GM12878 (cell line): ENCODE measurements around the gene ADGRD2. TPM values are rescaled to one million over a fixed set of nuclear protein-coding genes. Genes with fewer than 3 reads are reported as not detected.

Experiments
- ATAC-seq: fragments of 200-7000 bp; cut with Tn5 transposase; 3 replicates; pipeline ENCODE4 v1.9.1; 2020; ENCODE audit warnings: mild to moderate bottlenecking, moderate library complexity
- BruUV-seq: library from RNA; stranded (reverse); fragments of 400-500 nt; replicated peaks from 2 replicates; lab custom pipeline; 2021; lab: Mats Ljungman, UMichigan
- CTCF ChIA-PET: fragments of 300-600 bp; sonication (Branson Sonifier 250); formaldehyde crosslinking; extraction: SDS; loops from one replicate; lab custom pipeline; 2021; ENCODE audit warnings: inconsistent platforms; lab: Yijun Ruan, JAX
- POLR2A ChIA-PET: fragments of 350-600 bp; formaldehyde crosslinking; extraction: SDS; loops from one replicate; lab custom pipeline; 2021; ENCODE audit warnings: inconsistent platforms; lab: Charles Lee
- RAD21 ChIA-PET: fragments of 300-600 bp; sonication (Branson Sonifier 250); formaldehyde crosslinking; loops from one replicate; lab custom pipeline; 2023; ENCODE audit warnings: antibody characterized with exemption; ENCODE audit not compliant: unreplicated experiment; lab: Charles Lee
- SMC1A ChIA-PET: fragments of 300-600 bp; sonication (Branson Sonifier 250); formaldehyde crosslinking; loops from one replicate; lab custom pipeline; 2023; ENCODE audit not compliant: unreplicated experiment, uncharacterized antibody; lab: Charles Lee
- DNase-seq: peaks from one replicate; pipeline ENCODE4 v3.0.0-alpha.2; 2011; ENCODE audit warnings: low read depth, low spot score
- FAIRE-seq: peaks from 3 replicates; lab custom pipeline; 2011; peaks lifted over from hg19 to GRCh38; lab: Jason Lieb, UNC
- H2AFZ ChIP-seq: 2 replicates; pipeline ENCODE4 v1.6.0; 2011; ENCODE audit warnings: low read depth, low read length, control low read depth; ENCODE audit not compliant: control insufficient read depth
- H3K27ac ChIP-seq: 2 replicates; pipeline ENCODE4 v1.5.1; 2011; ENCODE audit warnings: control low read depth; ENCODE audit not compliant: control insufficient read depth, insufficient read depth
- H3K27me3 ChIP-seq, 2 experiments: replicated peaks in 1 of 2; 2 replicates each; pipeline versions ENCODE4 v1.6.0 to v1.6.1; 2011; ENCODE audit warnings: low read length in 1 of 2; ENCODE audit not compliant: control insufficient read depth in 2 of 2, insufficient read depth in 2 of 2
- H3K36me3 ChIP-seq, 2 experiments: 2 replicates each; pipeline ENCODE4 v1.5.1; 2011; ENCODE audit warnings: low read length in 1 of 2; ENCODE audit not compliant: control insufficient read depth in 2 of 2, insufficient read depth in 2 of 2
- H3K4me1 ChIP-seq: 2 replicates; pipeline ENCODE4 v1.6.1; 2011; ENCODE audit warnings: mild to moderate bottlenecking, low read length, moderate library complexity, mixed read lengths; ENCODE audit not compliant: control insufficient read depth, insufficient read depth
- H3K4me2 ChIP-seq: 2 replicates; pipeline ENCODE4 v1.6.0; 2011; ENCODE audit warnings: control low read depth; ENCODE audit not compliant: control insufficient read depth, insufficient read depth
- H3K4me3 ChIP-seq: fragments of 200-600 bp; sonication (generic); 2 replicates; pipeline ENCODE4 v1.5.1; 2016
- H3K79me2 ChIP-seq: 2 replicates; pipeline ENCODE4 v1.6.0; 2011; ENCODE audit warnings: low read length; ENCODE audit not compliant: control insufficient read depth, insufficient read depth
- H3K9ac ChIP-seq: 2 replicates; pipeline ENCODE4 v1.8.0; 2011; ENCODE audit warnings: low read length, control low read depth, mixed read lengths; ENCODE audit not compliant: control insufficient read depth, insufficient read depth
- H3K9me3 ChIP-seq: replicated peaks from 3 replicates; pipeline ENCODE4 v1.5.1; 2011; ENCODE audit warnings: mild to moderate bottlenecking, low read length; ENCODE audit not compliant: control insufficient read depth, insufficient read depth
- H4K20me1 ChIP-seq: 2 replicates; pipeline ENCODE4 v1.6.0; 2011; ENCODE audit not compliant: control insufficient read depth, insufficient read depth
- BCL11A ChIP-seq: IDR thresholded peaks from 2 replicates; pipeline ENCODE4 v1.6.1; 2011; ENCODE audit warnings: low read depth, low read length
- BMI1 ChIP-seq: fragments of 450-650 bp; IDR thresholded peaks from 2 replicates; pipeline ENCODE4 v1.6.1; 2016; ENCODE audit warnings: mild to moderate bottlenecking, moderate library complexity, borderline replicate concordance
- GATAD2B ChIP-seq: fragments of 450-650 bp; conservative IDR thresholded peaks from 2 replicates; pipeline ENCODE4 v1.6.1; 2017; ENCODE audit warnings: low read depth, mild to moderate bottlenecking, moderate library complexity
- NR2F1 ChIP-seq: fragments of 450-650 bp; conservative IDR thresholded peaks from 2 replicates; pipeline ENCODE4 v1.6.1; 2017; ENCODE audit warnings: mild to moderate bottlenecking
- PML ChIP-seq: IDR thresholded peaks from 2 replicates; pipeline ENCODE4 v1.6.1; 2012; ENCODE audit warnings: low read length, inconsistent platforms
- WRNIP1 ChIP-seq: IDR thresholded peaks from 2 replicates; pipeline ENCODE4 v1.6.1; 2011; ENCODE audit warnings: low read depth, low read length, improper control_type of control experiment, borderline replicate concordance
- WGBS: methylation state at CpG from one replicate; pipeline ENCODE4 v1.1.6; 2016; ENCODE audit warnings: low lambda C conversion rate; ENCODE audit not compliant: insufficient replicate concordance, insufficient coverage; ENCODE audit errors: missing lambda C conversion rate; 5-methylcytosine and 5-hydroxymethylcytosine counted together
- in situ Hi-C: fragments of 300-500 bp; cut with MboI; formaldehyde crosslinking; loops from 9 replicates; pipeline ENCODE4 v1.14.3; 2018; ENCODE audit warnings: mixed read lengths
- intact Hi-C: fragments of 100-400 bp; cut with micrococcal nuclease; formaldehyde crosslinking; loops from one replicate; pipeline ENCODE4 v1.14.2; 2022; ENCODE audit not compliant: unreplicated experiment
- polyA plus RNA-seq, 11 experiments: library from polyadenylated mRNA; depleted of rRNA in 4 of 11; unstranded in 6 of 11; stranded (reverse) in 5 of 11; fragments of >200 nt; fragmentation: Nextera tagmentation in 4 of 11; fragmentation: Illumina TruSeq in 1 of 11; extraction: Ambion mirVana in 4 of 11; extraction: Trizol in 1 of 11; gene quantifications; 1 replicate in 1 of 11; 2 replicates in 10 of 11; pipeline versions ENCODE4 v1.2.1 to v1.2.3, GENCODE V29; 2011 to 2016; ENCODE audit warnings: inconsistent platforms in 2 of 11, missing spikeins in 2 of 11, low read depth in 1 of 11
- total RNA-seq, 4 experiments: library from RNA; depleted of rRNA in 3 of 4; stranded (reverse); fragments of >200 nt in 3 of 4; fragmentation: Illumina TruSeq in 1 of 4; extraction: Trizol in 1 of 4; gene quantifications; 2 replicates each; pipeline versions ENCODE4 v1.2.1 to v1.2.3, GENCODE V29; 2013 to 2021
- TF ChIP-seq, protein P1 (sequence below): fragments of 450-650 bp; formaldehyde crosslinking; IDR thresholded peaks from 2 replicates; pipeline ENCODE4 v1.4.0; 2020; ENCODE audit warnings: mild to moderate bottlenecking, moderate library complexity
- TF ChIP-seq, protein P2 (sequence below): fragments of 450-650 bp; IDR thresholded peaks from 2 replicates; pipeline ENCODE4 v1.6.1; 2017; ENCODE audit warnings: mild to moderate bottlenecking

ADGRD2 gene
- total and polyA plus RNA-seq, 10 of the 15 experiments (the other 5 are each of a cell fraction or from before 2014, with no cell fraction given), result not detected

DNA sequence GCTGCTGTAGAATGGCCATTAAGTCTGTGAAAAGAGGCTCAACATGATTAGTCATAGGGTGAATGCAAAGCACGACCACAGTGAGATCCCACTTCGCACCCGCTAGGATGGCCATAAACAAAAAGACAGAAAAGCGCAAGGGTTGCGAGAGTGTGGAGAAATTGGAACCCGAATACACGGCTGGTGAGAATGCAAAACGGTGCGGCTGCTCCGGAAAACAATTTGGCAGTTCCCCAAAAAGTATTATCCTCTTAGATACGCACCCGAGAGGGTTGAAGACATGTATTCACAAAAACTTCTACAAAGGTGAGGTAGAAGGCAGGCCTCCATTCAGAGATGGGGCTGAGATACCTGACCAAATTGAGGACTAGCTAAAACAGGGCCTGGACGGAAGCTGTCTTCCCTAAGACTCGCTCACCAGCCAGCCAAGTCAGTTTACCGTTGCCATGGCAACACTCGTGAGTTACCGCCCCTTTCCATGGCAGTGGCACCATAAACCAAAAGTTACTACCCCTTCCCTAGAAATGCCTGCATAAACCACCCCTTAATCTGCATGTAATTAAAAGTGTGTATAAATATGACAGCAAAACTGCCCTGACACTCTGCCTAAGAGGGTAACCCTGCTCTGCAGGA is 34.3 kb upstream of the ADGRD2 start:
- FAIRE-seq, result no peak
- in situ Hi-C loops (no loop called here), intact Hi-C loops (loop anchor here (5.0 kb wide), 3 partner anchors 66 to 351 kb away; no protein-coding TSS in a partner anchor)
- ChIA-PET CTCF (interaction anchor here (0.6 to 3.3 kb wide), 6 partner anchors 9 to 289 kb away, joined by 3 to 11 read pairs (median 3); no protein-coding TSS in a partner anchor), POLR2A (interaction anchor here (0.7 kb wide), 1 partner anchor 121 kb away, joined by 4 read pairs; no protein-coding TSS in a partner anchor), RAD21 (interaction anchor here (0.7 kb wide), 1 partner anchor 282 kb away, joined by 5 read pairs; no protein-coding TSS in a partner anchor), SMC1A (interaction anchor here (1.5 kb wide), 1 partner anchor 25 kb away, joined by 3 read pairs; no protein-coding TSS in a partner anchor)
- DNase-seq, result no peak
- Histone ChIP-seq H3K36me3 (peaks cover 1 to 9% of the 10 kb centered on the region in 2 experiments; a peak in 1 of 4 replicates), H3K9me3 (peaks cover 3% of the 10 kb centered on the region; the same call in 1 of the 3 replicates), H3K27ac (peak overlapping the region; percentile 35; the same call in 1 of the 2 replicates), H3K9ac (no peak overlapping the region), H3K27me3 (no peaks in the 10 kb centered on the region), H3K4me2 (peak overlapping the region; percentile 83), H2AFZ (peak overlapping the region; percentile 95), H4K20me1 (no peaks in the 10 kb centered on the region), H3K4me3 (peak overlapping the region; percentile 42; the same call in 1 of the 2 replicates), H3K79me2 (peaks cover 19% of the 10 kb centered on the region), H3K4me1 (peaks cover 9% of the 10 kb centered on the region)
- TF ChIP-seq, protein P1, sequence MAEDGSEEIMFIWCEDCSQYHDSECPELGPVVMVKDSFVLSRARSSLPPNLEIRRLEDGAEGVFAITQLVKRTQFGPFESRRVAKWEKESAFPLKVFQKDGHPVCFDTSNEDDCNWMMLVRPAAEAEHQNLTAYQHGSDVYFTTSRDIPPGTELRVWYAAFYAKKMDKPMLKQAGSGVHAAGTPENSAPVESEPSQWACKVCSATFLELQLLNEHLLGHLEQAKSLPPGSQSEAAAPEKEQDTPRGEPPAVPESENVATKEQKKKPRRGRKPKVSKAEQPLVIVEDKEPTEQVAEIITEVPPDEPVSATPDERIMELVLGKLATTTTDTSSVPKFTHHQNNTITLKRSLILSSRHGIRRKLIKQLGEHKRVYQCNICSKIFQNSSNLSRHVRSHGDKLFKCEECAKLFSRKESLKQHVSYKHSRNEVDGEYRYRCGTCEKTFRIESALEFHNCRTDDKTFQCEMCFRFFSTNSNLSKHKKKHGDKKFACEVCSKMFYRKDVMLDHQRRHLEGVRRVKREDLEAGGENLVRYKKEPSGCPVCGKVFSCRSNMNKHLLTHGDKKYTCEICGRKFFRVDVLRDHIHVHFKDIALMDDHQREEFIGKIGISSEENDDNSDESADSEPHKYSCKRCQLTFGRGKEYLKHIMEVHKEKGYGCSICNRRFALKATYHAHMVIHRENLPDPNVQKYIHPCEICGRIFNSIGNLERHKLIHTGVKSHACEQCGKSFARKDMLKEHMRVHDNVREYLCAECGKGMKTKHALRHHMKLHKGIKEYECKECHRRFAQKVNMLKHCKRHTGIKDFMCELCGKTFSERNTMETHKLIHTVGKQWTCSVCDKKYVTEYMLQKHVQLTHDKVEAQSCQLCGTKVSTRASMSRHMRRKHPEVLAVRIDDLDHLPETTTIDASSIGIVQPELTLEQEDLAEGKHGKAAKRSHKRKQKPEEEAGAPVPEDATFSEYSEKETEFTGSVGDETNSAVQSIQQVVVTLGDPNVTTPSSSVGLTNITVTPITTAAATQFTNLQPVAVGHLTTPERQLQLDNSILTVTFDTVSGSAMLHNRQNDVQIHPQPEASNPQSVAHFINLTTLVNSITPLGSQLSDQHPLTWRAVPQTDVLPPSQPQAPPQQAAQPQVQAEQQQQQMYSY (CRISPR knock-in tag), result no peak
- TF ChIP-seq BMI1 (peak; percentile 74), GATAD2B (0 out of 2 replicates have a peak, but pooled peaks have one; percentile 12), NR2F1 (no peak), WRNIP1 (no peak), PML (no peak), BCL11A (no peak)
- TF ChIP-seq, protein P2, sequence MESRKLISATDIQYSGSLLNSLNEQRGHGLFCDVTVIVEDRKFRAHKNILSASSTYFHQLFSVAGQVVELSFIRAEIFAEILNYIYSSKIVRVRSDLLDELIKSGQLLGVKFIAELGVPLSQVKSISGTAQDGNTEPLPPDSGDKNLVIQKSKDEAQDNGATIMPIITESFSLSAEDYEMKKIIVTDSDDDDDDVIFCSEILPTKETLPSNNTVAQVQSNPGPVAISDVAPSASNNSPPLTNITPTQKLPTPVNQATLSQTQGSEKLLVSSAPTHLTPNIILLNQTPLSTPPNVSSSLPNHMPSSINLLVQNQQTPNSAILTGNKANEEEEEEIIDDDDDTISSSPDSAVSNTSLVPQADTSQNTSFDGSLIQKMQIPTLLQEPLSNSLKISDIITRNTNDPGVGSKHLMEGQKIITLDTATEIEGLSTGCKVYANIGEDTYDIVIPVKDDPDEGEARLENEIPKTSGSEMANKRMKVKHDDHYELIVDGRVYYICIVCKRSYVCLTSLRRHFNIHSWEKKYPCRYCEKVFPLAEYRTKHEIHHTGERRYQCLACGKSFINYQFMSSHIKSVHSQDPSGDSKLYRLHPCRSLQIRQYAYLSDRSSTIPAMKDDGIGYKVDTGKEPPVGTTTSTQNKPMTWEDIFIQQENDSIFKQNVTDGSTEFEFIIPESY, result peak; percentile 5; the same call in 1 of the 2 replicates
- WGBS, result 85% methylated on average over 17 of the region's 17 CpGs
- no peak for ATAC-seq
- no TSS peak for BruUV-seq
